ENCODE data around the gene TIPRL. TPM values are rescaled to one million over a fixed set of nuclear protein-coding genes. Genes with fewer than 3 reads are reported as not detected.

TIPRL gene
- total and polyA plus RNA-seq, 2 of the 8 experiments (the other 6 are each of a cell fraction or from before 2014, with no cell fraction given) = 8.1 to 27.4 TPM

- TF ChIP-seq NANOG (IDR thresholded peaks at IDR 0.05; ENCODE audit: insufficient read depth, low read depth, low read length, poor library complexity, severe bottlenecking) (no peak), TEAD4 (IDR thresholded peaks at IDR 0.05; ENCODE audit: low read depth, low read length) (no peak), POU5F1 (IDR thresholded peaks at IDR 0.05; ENCODE audit: low read depth, low read length) (no peak), KDM4A (IDR thresholded peaks at IDR 0.05; ENCODE audit: low read depth, low read length, severe bottlenecking) (peak; percentile 66), RXRA (IDR thresholded peaks at IDR 0.05; ENCODE audit: insufficient read depth, low read depth, low read length) (no peak), KDM5A (IDR thresholded peaks at IDR 0.05; ENCODE audit: low read length) (no peak), RBBP5 (IDR thresholded peaks at IDR 0.05; ENCODE audit: borderline replicate concordance, low read depth, low read length) (no peak; the same call in 1 of the 2 replicates)
- TF ChIP-seq, protein P1, sequence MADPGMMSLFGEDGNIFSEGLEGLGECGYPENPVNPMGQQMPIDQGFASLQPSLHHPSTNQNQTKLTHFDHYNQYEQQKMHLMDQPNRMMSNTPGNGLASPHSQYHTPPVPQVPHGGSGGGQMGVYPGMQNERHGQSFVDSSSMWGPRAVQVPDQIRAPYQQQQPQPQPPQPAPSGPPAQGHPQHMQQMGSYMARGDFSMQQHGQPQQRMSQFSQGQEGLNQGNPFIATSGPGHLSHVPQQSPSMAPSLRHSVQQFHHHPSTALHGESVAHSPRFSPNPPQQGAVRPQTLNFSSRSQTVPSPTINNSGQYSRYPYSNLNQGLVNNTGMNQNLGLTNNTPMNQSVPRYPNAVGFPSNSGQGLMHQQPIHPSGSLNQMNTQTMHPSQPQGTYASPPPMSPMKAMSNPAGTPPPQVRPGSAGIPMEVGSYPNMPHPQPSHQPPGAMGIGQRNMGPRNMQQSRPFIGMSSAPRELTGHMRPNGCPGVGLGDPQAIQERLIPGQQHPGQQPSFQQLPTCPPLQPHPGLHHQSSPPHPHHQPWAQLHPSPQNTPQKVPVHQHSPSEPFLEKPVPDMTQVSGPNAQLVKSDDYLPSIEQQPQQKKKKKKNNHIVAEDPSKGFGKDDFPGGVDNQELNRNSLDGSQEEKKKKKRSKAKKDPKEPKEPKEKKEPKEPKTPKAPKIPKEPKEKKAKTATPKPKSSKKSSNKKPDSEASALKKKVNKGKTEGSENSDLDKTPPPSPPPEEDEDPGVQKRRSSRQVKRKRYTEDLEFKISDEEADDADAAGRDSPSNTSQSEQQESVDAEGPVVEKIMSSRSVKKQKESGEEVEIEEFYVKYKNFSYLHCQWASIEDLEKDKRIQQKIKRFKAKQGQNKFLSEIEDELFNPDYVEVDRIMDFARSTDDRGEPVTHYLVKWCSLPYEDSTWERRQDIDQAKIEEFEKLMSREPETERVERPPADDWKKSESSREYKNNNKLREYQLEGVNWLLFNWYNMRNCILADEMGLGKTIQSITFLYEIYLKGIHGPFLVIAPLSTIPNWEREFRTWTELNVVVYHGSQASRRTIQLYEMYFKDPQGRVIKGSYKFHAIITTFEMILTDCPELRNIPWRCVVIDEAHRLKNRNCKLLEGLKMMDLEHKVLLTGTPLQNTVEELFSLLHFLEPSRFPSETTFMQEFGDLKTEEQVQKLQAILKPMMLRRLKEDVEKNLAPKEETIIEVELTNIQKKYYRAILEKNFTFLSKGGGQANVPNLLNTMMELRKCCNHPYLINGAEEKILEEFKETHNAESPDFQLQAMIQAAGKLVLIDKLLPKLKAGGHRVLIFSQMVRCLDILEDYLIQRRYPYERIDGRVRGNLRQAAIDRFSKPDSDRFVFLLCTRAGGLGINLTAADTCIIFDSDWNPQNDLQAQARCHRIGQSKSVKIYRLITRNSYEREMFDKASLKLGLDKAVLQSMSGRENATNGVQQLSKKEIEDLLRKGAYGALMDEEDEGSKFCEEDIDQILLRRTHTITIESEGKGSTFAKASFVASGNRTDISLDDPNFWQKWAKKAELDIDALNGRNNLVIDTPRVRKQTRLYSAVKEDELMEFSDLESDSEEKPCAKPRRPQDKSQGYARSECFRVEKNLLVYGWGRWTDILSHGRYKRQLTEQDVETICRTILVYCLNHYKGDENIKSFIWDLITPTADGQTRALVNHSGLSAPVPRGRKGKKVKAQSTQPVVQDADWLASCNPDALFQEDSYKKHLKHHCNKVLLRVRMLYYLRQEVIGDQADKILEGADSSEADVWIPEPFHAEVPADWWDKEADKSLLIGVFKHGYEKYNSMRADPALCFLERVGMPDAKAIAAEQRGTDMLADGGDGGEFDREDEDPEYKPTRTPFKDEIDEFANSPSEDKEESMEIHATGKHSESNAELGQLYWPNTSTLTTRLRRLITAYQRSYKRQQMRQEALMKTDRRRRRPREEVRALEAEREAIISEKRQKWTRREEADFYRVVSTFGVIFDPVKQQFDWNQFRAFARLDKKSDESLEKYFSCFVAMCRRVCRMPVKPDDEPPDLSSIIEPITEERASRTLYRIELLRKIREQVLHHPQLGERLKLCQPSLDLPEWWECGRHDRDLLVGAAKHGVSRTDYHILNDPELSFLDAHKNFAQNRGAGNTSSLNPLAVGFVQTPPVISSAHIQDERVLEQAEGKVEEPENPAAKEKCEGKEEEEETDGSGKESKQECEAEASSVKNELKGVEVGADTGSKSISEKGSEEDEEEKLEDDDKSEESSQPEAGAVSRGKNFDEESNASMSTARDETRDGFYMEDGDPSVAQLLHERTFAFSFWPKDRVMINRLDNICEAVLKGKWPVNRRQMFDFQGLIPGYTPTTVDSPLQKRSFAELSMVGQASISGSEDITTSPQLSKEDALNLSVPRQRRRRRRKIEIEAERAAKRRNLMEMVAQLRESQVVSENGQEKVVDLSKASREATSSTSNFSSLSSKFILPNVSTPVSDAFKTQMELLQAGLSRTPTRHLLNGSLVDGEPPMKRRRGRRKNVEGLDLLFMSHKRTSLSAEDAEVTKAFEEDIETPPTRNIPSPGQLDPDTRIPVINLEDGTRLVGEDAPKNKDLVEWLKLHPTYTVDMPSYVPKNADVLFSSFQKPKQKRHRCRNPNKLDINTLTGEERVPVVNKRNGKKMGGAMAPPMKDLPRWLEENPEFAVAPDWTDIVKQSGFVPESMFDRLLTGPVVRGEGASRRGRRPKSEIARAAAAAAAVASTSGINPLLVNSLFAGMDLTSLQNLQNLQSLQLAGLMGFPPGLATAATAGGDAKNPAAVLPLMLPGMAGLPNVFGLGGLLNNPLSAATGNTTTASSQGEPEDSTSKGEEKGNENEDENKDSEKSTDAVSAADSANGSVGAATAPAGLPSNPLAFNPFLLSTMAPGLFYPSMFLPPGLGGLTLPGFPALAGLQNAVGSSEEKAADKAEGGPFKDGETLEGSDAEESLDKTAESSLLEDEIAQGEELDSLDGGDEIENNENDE (IDR thresholded peaks at IDR 0.05; ENCODE audit: insufficient replicate concordance, low read length) = no peak
These were observed 41.9 kb upstream of the TIPRL start, which contains the start of gene GPR161 (continued) for GRCh38 chr1:168136709-168137514.
